SK-N-SH (cell line): ENCODE measurements around the gene ZSCAN12. TPM values are rescaled to one million over a fixed set of nuclear protein-coding genes. Genes with fewer than 3 reads are reported as not detected.

Experiments
- CTCF ChIA-PET: fragments of 300-600, 350-600 bp; formaldehyde crosslinking; extraction: SDS; loops from one replicate; lab custom pipeline; 2021; lab: Yijun Ruan, JAX
- POLR2A ChIA-PET: fragments of 350-600 bp; sonication (Branson Sonifier 250); formaldehyde crosslinking; extraction: SDS; loops from one replicate; lab custom pipeline; 2020; ENCODE audit warnings: antibody characterized with exemption, inconsistent platforms; lab: Yijun Ruan, JAX
- DNase-seq: peaks from one replicate; pipeline ENCODE4 v3.0.0; 2012
- H2AFZ ChIP-seq: fragments of 200-600 bp; sonication (generic); 2 replicates; pipeline ENCODE4 v1.8.1; 2016; ENCODE audit warnings: antibody characterized with exemption, mild to moderate bottlenecking, low read depth
- H3F3A ChIP-seq: fragments of 200-600 bp; sonication (generic); replicated peaks from 2 replicates; pipeline ENCODE3; 2016; ENCODE audit warnings: antibody characterized with exemption, mild to moderate bottlenecking; ENCODE audit not compliant: insufficient read depth
- H3K27ac ChIP-seq, 2 experiments: fragments of 200-500 bp in 1 of 2; fragments of 200-600 bp in 1 of 2; sonication (Bioruptor generic) in 1 of 2; sonication (generic), shearing (Covaris generic) in 1 of 2; 2 replicates each; pipeline versions ENCODE4 v1.5.1 to v1.6.1; 2014 to 2016; ENCODE audit warnings: low read depth in 2 of 2, inconsistent platforms in 1 of 2, low read length in 1 of 2, mild to moderate bottlenecking in 1 of 2, mixed read lengths in 1 of 2
- H3K27me3 ChIP-seq: fragments of 200-600 bp; sonication (generic), shearing (Covaris generic); 2 replicates; pipeline ENCODE4 v1.6.1; 2016; ENCODE audit warnings: mixed run types; ENCODE audit not compliant: insufficient read depth
- H3K36me3 ChIP-seq, 2 experiments: fragments of 200-500 bp in 1 of 2; fragments of 200-600 bp in 1 of 2; sonication (Bioruptor generic) in 1 of 2; sonication (generic) in 1 of 2; replicated peaks in 1 of 2; 2 replicates each; pipeline versions ENCODE3 to v1.5.1; 2014 to 2016; ENCODE audit warnings: low read length in 1 of 2, mild to moderate bottlenecking in 1 of 2; ENCODE audit not compliant: insufficient read depth in 2 of 2, control insufficient read depth in 1 of 2
- H3K4me1 ChIP-seq, 2 experiments: fragments of 200-500 bp in 1 of 2; fragments of 200-600 bp in 1 of 2; sonication (Bioruptor generic) in 1 of 2; sonication (generic), shearing (Covaris generic) in 1 of 2; 2 replicates each; pipeline versions ENCODE4 v1.5.1 to v1.6.1; 2014 to 2016; ENCODE audit warnings: low read depth in 1 of 2, low read length in 1 of 2, mixed run types in 1 of 2; ENCODE audit not compliant: insufficient read depth in 2 of 2, control insufficient read depth in 1 of 2
- H3K4me2 ChIP-seq: fragments of 200-600 bp; sonication (generic), shearing (Covaris generic); 2 replicates; pipeline ENCODE4 v1.6.1; 2017; ENCODE audit warnings: mixed run types
- H3K4me3 ChIP-seq, 2 experiments: fragments of 200-500 bp in 1 of 2; fragments of 200-600 bp in 1 of 2; sonication (Bioruptor generic) in 1 of 2; sonication (generic), shearing (Covaris generic) in 1 of 2; 2 replicates each; pipeline versions ENCODE4 v1.5.1 to v1.8.1; 2014 to 2016; ENCODE audit warnings: low read depth in 2 of 2, inconsistent platforms in 1 of 2, low read length in 1 of 2, mild to moderate bottlenecking in 1 of 2, mixed read lengths in 1 of 2, moderate library complexity in 1 of 2
- H3K79me2 ChIP-seq: fragments of 200-600 bp; sonication (generic); 2 replicates; pipeline ENCODE4 v1.8.1; 2017; ENCODE audit warnings: mild to moderate bottlenecking; ENCODE audit not compliant: insufficient read depth
- H3K9ac ChIP-seq: fragments of 200-600 bp; sonication (generic); 2 replicates; pipeline ENCODE4 v1.6.1; 2017; ENCODE audit warnings: mixed run types
- H3K9me2 ChIP-seq: fragments of 200-600 bp; sonication (generic); 2 replicates; pipeline ENCODE4 v1.6.1; 2017; ENCODE audit warnings: mixed run types
- H3K9me3 ChIP-seq: fragments of 200-600 bp; sonication (generic); 2 replicates; pipeline ENCODE4 v1.6.1; 2017; ENCODE audit warnings: mixed run types, mild to moderate bottlenecking, moderate library complexity
- H4K20me1 ChIP-seq: fragments of 200-600 bp; sonication (generic); 2 replicates; pipeline ENCODE4 v1.6.1; 2017; ENCODE audit warnings: mild to moderate bottlenecking, mixed run types; ENCODE audit not compliant: insufficient read depth
- EP300 ChIP-seq, 2 experiments: IDR thresholded peaks; 2 replicates each; pipeline versions ENCODE4 v1.4.0 to v1.6.1; 2012; ENCODE audit warnings: borderline replicate concordance in 1 of 2, low read depth in 1 of 2, low read length in 1 of 2
- FOSL2 ChIP-seq: IDR thresholded peaks from 2 replicates; pipeline ENCODE4 v1.4.0; 2012; ENCODE audit warnings: low read depth, mild to moderate bottlenecking, moderate library complexity, borderline replicate concordance
- FOXJ3 ChIP-seq: sonication (generic); formaldehyde crosslinking; IDR thresholded peaks from 2 replicates; pipeline ENCODE4 v1.5.1; 2020; ENCODE audit warnings: mild to moderate bottlenecking, missing genetic modification reagents
- FOXM1 ChIP-seq: IDR thresholded peaks from 2 replicates; pipeline ENCODE4 v1.4.0; 2012; ENCODE audit warnings: low read depth, mild to moderate bottlenecking
- MXI1 ChIP-seq: IDR thresholded peaks from 2 replicates; pipeline ENCODE4 v1.6.1; 2012; ENCODE audit warnings: mild to moderate bottlenecking, low read depth, low read length, improper control_type of control experiment
- NRF1 ChIP-seq: IDR thresholded peaks from 2 replicates; pipeline ENCODE4 v1.6.1; 2012; ENCODE audit warnings: low read depth, mild to moderate bottlenecking, low read length
- RCOR1 ChIP-seq: fragments of 150-350 bp; IDR thresholded peaks from 2 replicates; pipeline ENCODE4 v1.6.1; 2017; ENCODE audit warnings: antibody characterized with exemption, low read length
- SMC3 ChIP-seq: IDR thresholded peaks from 2 replicates; pipeline ENCODE4 v1.6.1; 2012; ENCODE audit warnings: low read depth, low read length, improper control_type of control experiment
- TAF1 ChIP-seq: IDR thresholded peaks from 2 replicates; pipeline ENCODE4 v1.6.1; 2012; ENCODE audit warnings: low read depth, mild to moderate bottlenecking, low read length, moderate library complexity, borderline replicate concordance
- TEAD4 ChIP-seq: IDR thresholded peaks from 2 replicates; pipeline ENCODE4 v1.4.0; 2012; ENCODE audit warnings: mild to moderate bottlenecking, borderline replicate concordance; ENCODE audit not compliant: insufficient read depth
- WGBS: methylation state at CpG from one replicate; pipeline ENCODE4 v1.1.6; 2017; ENCODE audit warnings: low lambda C conversion rate; 5-methylcytosine and 5-hydroxymethylcytosine counted together
- polyA plus RNA-seq, 3 experiments: library from polyadenylated mRNA; depleted of rRNA; stranded (reverse); fragments of >200 nt; gene quantifications; 2 replicates each; pipeline ENCODE4 v1.2.3, GENCODE V29; 2012
- TF ChIP-seq, protein P1 (sequence below): IDR thresholded peaks from 2 replicates; pipeline ENCODE4 v1.4.0; 2012; ENCODE audit warnings: low read depth, borderline replicate concordance
- TF ChIP-seq, protein P2 (sequence below): IDR thresholded peaks from 2 replicates; pipeline ENCODE4 v1.4.0; 2012; ENCODE audit warnings: low read depth
- TF ChIP-seq, protein P3 (sequence below): fragments of 150-350 bp; IDR thresholded peaks from 2 replicates; pipeline ENCODE4 v1.6.1; 2016; ENCODE audit warnings: mild to moderate bottlenecking, low read depth, low read length
- TF ChIP-seq, protein P4 (sequence below): IDR thresholded peaks from 2 replicates; pipeline ENCODE4; 2012
- TF ChIP-seq, protein P5 (sequence below): fragments of 200-600 bp; sonication (generic); IDR thresholded peaks from 2 replicates; pipeline ENCODE4 v1.6.1; 2017; ENCODE audit warnings: antibody characterized with exemption, mild to moderate bottlenecking, moderate library complexity
- TF ChIP-seq, protein P6 (sequence below): IDR thresholded peaks from 2 replicates; pipeline ENCODE4 v1.6.1; 2012; ENCODE audit warnings: mild to moderate bottlenecking, low read depth, low read length, moderate library complexity

The ZSCAN12 gene
- polyA plus RNA-seq, 1 of the 3 experiments (the other 2 are of a cell fraction), result 1.6 TPM

DNA sequence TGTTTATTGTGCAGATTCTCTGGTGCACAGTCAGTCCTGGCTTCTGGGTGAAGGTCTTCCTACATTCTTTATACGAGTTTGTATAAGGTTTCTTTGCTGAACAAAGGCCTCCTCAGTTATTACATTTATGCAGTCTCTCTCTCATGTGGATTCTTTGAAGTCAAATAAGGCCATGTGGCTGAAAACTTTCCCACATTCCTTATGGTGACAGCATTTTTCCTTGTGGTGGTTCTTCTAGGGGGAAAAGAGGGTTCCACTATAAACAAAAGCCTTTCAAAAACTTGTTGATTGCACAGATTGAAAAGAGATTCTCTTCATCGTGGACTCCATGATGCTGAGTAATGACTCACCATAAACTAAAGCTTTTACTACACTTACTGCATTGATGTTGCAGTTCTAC, 19.2 kb downstream of the ZSCAN12 start:
- H3K4me1 ChIP-seq, result no peaks in the 10 kb centered on the region; a peak in 2 of 4 replicates

DNA sequence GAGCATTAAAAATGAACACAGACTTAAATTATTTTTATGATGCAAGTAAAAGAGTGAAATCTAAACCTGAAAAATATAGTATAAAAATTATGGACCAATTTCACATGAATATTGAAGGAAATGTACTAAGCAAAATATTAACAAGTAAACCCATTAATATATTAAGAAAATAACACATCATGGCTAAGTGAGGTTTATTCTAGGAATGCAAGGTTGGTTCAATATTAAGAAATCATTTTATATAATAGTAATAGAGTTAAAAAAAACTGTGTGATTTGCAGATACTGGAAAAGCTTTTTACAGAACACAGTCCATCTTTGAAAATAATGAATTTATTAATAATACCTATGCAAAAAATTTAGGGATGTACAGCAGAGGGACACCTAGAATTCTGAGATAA, 20.9 kb downstream of the ZSCAN12 start:
- no peaks in the 10 kb centered on the region for H4K20me1 ChIP-seq
- no peak overlapping the region for H3K4me3 ChIP-seq
- H3K79me2 ChIP-seq, result peaks cover 13% of the 10 kb centered on the region
- no peak overlapping the region for H3K4me2 ChIP-seq
- no peaks in the 10 kb centered on the region for H3K9me2 ChIP-seq
- H3K9ac ChIP-seq, result no peak overlapping the region
- H3K27ac ChIP-seq, result no peak overlapping the region
- H3K36me3 ChIP-seq, result peaks cover 54 to 62% of the 10 kb centered on the region in 2 experiments
- ChIA-PET POLR2A (no interaction called here), CTCF (interaction anchor here (0.9 kb wide), 1 partner anchor 22 kb away, joined by 3 read pairs; no protein-coding TSS in a partner anchor)
- TF ChIP-seq, protein P1, sequence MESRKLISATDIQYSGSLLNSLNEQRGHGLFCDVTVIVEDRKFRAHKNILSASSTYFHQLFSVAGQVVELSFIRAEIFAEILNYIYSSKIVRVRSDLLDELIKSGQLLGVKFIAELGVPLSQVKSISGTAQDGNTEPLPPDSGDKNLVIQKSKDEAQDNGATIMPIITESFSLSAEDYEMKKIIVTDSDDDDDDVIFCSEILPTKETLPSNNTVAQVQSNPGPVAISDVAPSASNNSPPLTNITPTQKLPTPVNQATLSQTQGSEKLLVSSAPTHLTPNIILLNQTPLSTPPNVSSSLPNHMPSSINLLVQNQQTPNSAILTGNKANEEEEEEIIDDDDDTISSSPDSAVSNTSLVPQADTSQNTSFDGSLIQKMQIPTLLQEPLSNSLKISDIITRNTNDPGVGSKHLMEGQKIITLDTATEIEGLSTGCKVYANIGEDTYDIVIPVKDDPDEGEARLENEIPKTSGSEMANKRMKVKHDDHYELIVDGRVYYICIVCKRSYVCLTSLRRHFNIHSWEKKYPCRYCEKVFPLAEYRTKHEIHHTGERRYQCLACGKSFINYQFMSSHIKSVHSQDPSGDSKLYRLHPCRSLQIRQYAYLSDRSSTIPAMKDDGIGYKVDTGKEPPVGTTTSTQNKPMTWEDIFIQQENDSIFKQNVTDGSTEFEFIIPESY, result no peak
- TF ChIP-seq EP300 (IDR thresholded peaks at IDR 0.05; ENCODE audit: borderline replicate concordance in 1 of 2, low read depth in 1 of 2, low read length in 1 of 2), result no peak
- TF ChIP-seq, protein P2, sequence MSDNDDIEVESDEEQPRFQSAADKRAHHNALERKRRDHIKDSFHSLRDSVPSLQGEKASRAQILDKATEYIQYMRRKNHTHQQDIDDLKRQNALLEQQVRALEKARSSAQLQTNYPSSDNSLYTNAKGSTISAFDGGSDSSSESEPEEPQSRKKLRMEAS, result no peak
- TF ChIP-seq TAF1, result no peak
- TF ChIP-seq, protein P3, sequence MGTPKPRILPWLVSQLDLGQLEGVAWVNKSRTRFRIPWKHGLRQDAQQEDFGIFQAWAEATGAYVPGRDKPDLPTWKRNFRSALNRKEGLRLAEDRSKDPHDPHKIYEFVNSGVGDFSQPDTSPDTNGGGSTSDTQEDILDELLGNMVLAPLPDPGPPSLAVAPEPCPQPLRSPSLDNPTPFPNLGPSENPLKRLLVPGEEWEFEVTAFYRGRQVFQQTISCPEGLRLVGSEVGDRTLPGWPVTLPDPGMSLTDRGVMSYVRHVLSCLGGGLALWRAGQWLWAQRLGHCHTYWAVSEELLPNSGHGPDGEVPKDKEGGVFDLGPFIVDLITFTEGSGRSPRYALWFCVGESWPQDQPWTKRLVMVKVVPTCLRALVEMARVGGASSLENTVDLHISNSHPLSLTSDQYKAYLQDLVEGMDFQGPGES, result no peak
- TF ChIP-seq, protein P4, sequence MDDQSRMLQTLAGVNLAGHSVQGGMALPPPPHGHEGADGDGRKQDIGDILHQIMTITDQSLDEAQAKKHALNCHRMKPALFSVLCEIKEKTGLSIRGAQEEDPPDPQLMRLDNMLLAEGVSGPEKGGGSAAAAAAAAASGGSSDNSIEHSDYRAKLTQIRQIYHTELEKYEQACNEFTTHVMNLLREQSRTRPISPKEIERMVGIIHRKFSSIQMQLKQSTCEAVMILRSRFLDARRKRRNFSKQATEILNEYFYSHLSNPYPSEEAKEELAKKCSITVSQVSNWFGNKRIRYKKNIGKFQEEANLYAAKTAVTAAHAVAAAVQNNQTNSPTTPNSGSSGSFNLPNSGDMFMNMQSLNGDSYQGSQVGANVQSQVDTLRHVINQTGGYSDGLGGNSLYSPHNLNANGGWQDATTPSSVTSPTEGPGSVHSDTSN, result no peak
- no peak for TF ChIP-seq NRF1
- no peak for TF ChIP-seq FOXJ3 (CRISPR knock-in tag)
- TF ChIP-seq, protein P5, sequence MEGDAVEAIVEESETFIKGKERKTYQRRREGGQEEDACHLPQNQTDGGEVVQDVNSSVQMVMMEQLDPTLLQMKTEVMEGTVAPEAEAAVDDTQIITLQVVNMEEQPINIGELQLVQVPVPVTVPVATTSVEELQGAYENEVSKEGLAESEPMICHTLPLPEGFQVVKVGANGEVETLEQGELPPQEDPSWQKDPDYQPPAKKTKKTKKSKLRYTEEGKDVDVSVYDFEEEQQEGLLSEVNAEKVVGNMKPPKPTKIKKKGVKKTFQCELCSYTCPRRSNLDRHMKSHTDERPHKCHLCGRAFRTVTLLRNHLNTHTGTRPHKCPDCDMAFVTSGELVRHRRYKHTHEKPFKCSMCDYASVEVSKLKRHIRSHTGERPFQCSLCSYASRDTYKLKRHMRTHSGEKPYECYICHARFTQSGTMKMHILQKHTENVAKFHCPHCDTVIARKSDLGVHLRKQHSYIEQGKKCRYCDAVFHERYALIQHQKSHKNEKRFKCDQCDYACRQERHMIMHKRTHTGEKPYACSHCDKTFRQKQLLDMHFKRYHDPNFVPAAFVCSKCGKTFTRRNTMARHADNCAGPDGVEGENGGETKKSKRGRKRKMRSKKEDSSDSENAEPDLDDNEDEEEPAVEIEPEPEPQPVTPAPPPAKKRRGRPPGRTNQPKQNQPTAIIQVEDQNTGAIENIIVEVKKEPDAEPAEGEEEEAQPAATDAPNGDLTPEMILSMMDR, result no peak
- TF ChIP-seq RCOR1, result no peak
- TF ChIP-seq, protein P6, sequence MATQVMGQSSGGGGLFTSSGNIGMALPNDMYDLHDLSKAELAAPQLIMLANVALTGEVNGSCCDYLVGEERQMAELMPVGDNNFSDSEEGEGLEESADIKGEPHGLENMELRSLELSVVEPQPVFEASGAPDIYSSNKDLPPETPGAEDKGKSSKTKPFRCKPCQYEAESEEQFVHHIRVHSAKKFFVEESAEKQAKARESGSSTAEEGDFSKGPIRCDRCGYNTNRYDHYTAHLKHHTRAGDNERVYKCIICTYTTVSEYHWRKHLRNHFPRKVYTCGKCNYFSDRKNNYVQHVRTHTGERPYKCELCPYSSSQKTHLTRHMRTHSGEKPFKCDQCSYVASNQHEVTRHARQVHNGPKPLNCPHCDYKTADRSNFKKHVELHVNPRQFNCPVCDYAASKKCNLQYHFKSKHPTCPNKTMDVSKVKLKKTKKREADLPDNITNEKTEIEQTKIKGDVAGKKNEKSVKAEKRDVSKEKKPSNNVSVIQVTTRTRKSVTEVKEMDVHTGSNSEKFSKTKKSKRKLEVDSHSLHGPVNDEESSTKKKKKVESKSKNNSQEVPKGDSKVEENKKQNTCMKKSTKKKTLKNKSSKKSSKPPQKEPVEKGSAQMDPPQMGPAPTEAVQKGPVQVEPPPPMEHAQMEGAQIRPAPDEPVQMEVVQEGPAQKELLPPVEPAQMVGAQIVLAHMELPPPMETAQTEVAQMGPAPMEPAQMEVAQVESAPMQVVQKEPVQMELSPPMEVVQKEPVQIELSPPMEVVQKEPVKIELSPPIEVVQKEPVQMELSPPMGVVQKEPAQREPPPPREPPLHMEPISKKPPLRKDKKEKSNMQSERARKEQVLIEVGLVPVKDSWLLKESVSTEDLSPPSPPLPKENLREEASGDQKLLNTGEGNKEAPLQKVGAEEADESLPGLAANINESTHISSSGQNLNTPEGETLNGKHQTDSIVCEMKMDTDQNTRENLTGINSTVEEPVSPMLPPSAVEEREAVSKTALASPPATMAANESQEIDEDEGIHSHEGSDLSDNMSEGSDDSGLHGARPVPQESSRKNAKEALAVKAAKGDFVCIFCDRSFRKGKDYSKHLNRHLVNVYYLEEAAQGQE, result no peak
- no peak for TF ChIP-seq FOSL2
- TF ChIP-seq TEAD4, result no peak
- TF ChIP-seq MXI1, result no peak
- no peaks in the 10 kb centered on the region; a peak in 2 of 4 replicates for H3K4me1 ChIP-seq
- no peaks in the 10 kb centered on the region for H3K27me3 ChIP-seq
- H2AFZ ChIP-seq, result no peak overlapping the region
- H3F3A ChIP-seq, result peaks cover 5% of the 10 kb centered on the region
- DNase-seq, result no peak
- 0 out of 2 replicates have a peak, but pooled peaks cover 7% of the 10 kb centered on the region for H3K9me3 ChIP-seq

More for the DNA sequence above, 19.2 kb downstream of the ZSCAN12 start:
- no peak for TF ChIP-seq FOSL2
- TF ChIP-seq RCOR1, result no peak
- no peak for TF ChIP-seq SMC3
- TF ChIP-seq FOXM1, result no peak
- Histone ChIP-seq H3K4me3 (no peak overlapping the region; a peak in 1 of 4 replicates), H3K9me2 (no peaks in the 10 kb centered on the region), H3K27ac (no peak overlapping the region), H3K27me3 (no peaks in the 10 kb centered on the region), H3K9ac (no peak overlapping the region), H3K4me2 (no peak overlapping the region), H4K20me1 (no peaks in the 10 kb centered on the region), H3K36me3 (peaks cover 66 to 72% of the 10 kb centered on the region in 2 experiments), H3K9me3 (0 out of 2 replicates have a peak, but pooled peaks cover 7% of the 10 kb centered on the region), H2AFZ (no peak overlapping the region), H3F3A (peaks cover 17% of the 10 kb centered on the region), H3K79me2 (peaks cover 16% of the 10 kb centered on the region)
- POLR2A ChIA-PET, result no interaction called here
- 97% methylated on average over 2 of the region's 2 CpGs for WGBS
- CTCF ChIA-PET, result no interaction called here
- DNase-seq, result no peak
